HG03025 (cell line): ENCODE measurements around the gene TMEM51.
"Not testable (repeated sequence)": the region's sequence is repeated elsewhere in the genome, so short reads cannot be mapped to it uniquely, and the experiment has no call there.

ENCODE experiments used
- ATAC-seq: cut with Tn5 transposase; IDR thresholded peaks from one replicate; pipeline ENCODE4 v1.9.1; 2021; ENCODE audit warnings: mild to moderate bottlenecking, moderate library complexity; ENCODE audit not compliant: unreplicated experiment, low FRiP score

The TMEM51 gene

DNA sequence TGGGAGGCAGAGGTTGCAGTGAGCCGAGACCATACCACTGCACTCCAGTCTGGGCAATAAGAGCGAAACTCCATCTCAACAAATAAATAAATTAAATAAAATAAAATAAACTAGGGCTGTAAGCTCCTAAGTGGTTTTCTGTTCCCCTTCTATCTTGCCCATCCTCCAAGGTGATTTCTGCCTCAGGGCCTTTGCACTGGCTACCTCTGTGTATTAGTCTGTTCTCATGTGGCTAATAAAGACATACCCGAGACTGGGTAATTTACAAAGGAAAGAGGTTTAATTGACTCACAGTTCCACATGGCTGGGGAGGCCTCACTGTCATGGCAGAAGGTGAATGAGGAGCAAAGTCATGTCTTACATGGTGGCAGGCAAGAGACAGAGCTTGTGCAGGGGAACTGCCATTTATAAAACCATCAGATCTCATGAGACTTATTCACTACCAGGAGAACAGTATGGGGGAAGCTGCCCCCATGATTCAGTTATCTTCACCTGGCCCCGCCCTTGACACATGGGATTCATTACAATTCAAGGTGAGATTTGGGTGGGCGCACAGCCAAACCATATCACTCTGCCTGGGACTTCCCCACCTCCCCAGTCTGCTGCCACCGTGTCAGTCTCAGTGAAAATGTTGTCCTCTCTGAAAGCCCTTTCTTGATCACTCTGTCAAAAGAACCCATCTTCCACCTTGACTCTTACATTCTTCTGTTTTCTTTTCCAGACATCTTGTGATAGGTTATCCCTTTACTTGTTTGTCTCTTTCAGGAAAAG, 22.0 kb downstream of the TMEM51 start:
- ATAC-seq, result not testable (repeated sequence)

DNA sequence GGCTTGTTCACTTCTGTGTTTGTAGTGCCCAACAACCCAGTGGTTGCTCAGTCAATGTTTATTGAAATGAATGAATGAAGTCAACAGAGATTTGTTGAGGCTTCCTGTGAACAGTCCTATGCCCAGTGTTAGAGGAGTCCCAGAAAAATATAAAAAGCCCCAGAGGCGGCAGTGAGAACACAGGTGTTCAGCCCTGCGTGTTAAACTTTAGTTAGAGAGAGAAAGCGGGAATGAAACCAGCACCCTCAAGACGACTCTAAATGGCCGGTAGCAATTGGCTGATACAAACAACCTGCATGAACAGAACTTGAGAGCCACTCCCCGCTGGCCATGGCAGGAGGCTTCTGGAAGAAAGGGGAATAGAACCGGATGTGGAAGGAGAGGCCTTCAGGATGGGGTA, 22.6 kb downstream of the TMEM51 start:
- no peak for ATAC-seq

DNA sequence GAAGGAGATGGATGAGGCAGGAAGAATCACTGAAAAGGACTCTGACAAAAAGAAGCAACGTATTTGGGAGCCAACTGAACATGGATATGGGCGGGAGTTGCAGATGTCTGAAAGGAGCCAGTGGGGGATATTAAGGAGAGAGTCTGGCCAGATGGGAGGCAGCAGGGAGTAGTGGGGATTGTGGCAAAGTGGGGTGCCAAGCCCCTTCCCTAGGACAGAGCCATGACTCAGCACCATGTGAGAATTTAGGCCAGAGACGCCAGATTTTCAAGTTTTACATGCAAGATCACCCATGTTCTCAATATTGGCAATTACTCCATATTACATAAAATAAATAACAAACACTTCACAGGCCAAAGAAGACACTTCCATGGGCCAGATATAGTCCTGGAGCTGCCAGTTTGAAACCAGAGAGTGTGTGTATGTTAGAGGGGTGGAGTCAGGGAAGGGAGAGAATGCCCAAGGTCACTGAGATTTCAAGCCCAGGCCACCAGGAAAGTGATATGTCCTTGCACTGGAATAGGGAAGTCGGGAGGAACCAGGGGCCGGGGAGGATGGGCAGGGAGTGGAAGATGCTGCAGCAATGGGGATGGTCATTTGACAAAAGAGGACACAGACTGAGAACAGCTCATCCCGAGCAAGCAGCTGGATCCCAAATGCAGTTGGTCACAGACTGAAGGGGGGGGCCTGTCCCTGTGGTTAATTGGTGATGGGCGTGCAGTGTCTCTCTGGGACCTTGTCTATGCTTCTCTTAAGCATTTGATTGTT, 23.5 kb downstream of the TMEM51 start:
- no peak for ATAC-seq

DNA sequence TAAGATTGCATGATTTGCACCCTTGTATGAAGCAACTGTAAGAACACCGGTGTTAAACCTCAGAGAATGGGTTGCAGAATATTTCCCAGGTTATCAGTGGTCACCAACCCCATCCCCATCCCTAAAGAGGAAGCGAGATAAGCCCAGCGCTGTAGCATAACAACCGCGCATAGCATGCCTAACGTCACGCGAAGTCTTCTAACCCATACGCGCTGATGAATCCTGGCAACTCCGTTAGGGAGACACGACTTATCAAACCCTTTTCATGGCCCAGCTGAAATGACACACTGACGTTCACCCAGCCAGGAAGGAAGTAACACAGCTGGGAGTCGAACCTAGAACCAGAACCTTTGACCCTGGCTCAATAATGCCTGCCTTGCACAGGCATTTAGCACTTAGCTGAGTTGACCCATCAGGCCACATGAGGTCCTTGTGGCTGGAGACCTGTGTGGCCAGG, 24.2 kb downstream of the TMEM51 start:
- no peak for ATAC-seq

DNA sequence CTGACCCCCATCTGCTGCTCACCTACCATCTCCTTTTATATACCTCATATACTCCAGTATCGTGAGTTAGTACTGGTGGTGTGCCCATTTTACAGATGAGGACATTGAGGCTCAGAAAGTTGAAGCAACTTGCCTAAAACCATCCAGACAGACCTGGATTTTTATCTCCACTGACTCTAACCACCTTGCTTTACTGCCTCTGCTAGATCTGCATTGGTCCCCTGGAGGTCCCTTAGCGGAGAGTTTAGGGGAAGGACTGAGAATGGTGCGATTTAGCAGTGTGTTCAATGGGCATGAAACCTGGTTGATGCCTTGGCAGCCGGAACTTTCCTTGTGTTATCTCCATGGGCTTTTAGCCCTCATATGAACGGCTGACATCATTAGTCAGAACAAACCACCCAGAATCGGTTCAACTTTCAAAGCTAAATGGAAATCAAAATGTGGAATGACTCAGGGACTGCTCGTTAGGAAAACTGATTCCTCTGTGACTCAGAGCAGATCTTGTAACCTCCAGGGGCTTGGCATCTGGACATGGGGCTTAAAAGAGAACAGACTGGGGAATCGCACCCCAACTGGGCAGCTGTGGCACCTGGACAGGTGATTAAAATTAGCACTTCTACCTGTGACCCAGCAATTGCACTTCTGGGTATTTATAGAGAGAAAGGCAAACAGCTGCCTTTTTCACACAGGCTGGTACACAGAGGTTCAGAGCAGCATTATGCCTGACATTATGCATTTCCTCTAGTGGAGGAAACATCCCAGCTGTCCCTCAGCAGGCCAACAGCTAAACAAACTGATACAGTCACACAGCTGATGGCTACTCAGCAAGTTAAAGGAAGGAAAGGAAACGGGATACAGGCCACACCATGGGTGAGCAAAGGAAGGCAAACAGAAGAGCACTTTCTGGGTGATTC, 25.3 kb downstream of the TMEM51 start:
- ATAC-seq, result no peak

DNA sequence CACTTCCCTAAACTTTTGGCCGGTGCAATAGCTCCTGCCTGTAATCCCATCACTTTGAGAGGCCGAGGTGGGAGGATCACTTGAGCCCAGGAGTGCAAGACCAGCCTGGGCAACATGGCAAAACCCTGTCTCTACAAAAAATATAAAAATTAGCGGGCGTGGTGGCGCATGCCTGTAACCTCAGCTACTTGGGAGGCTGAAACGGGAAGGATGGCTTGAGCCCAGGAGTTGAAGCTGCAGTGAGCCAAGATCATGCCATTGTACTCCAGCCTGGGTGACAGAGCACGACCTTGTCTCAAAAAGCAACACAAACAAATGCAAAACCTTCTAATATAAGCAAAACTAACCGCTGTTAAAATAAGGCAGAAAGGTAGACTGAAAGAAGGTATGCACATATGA, 25.9 kb downstream of the TMEM51 start:
- no peak for ATAC-seq

DNA sequence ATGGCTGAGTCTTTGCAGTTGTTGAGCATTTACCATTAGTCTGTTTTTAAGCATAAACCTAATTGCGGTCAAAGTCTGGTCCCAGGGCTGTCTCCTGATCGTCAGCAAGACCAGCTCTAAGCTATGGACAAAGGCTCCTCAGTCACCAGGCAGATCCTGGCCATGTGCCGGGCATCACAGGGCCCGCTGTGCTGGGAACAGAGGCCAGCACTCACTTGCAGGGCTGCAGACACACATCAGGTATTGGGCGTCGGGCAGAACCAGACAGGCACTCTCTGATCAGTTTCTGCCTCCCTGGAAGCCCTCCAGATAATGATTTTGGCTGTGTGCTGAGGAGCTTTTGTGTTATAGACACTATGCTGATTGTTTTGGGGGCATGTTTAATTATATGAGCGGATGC, 26.6 kb downstream of the TMEM51 start:
- no peak for ATAC-seq

DNA sequence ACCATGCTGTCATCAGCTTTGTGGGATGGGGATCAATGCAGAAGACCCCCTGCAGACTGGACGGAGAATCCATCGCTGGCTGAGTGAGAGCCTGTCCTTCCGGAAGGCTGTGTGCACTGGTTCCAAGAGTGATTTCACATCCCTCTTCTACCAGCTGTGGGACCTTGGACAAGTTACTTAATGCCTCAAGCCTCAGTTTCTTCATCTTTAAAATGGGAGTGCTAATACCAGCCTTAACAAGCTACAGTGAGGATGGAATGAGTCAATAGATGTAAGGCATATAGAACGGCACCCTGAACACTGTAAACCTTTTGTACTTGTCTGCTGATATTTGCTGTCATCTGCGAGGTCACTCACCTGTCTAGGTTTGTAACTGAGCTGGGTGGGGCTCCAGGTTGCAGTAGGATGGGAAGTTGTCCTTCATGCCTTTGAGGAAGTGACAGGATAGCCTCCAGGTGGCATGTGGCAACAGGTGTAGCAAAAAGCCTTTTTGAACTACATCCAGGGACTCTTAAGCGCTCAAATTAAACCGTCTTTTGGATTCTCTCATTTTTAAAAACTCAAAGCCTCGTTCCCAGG, 27.5 kb downstream of the TMEM51 start:
- no peak for ATAC-seq

DNA sequence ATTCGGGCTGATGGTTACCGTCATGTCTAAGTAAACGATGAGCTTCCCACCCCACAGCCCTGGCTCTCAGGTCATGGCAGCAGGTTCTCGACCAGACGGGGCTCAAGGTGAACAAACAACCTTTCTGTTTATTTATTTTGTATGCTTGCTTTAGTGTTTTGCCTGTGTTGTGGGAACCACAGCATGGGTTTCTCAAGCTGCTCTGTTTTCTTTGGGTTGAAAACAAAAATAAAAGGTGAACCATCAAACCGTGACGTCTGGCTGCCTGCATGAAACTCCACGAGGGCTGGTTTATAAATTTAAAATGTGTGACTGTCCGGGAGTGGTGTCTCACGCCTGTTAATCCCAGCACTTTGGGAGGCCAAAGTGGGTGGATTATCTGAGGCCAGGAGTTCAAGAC, 28.0 kb downstream of the TMEM51 start:
- ATAC-seq, result no peak

DNA sequence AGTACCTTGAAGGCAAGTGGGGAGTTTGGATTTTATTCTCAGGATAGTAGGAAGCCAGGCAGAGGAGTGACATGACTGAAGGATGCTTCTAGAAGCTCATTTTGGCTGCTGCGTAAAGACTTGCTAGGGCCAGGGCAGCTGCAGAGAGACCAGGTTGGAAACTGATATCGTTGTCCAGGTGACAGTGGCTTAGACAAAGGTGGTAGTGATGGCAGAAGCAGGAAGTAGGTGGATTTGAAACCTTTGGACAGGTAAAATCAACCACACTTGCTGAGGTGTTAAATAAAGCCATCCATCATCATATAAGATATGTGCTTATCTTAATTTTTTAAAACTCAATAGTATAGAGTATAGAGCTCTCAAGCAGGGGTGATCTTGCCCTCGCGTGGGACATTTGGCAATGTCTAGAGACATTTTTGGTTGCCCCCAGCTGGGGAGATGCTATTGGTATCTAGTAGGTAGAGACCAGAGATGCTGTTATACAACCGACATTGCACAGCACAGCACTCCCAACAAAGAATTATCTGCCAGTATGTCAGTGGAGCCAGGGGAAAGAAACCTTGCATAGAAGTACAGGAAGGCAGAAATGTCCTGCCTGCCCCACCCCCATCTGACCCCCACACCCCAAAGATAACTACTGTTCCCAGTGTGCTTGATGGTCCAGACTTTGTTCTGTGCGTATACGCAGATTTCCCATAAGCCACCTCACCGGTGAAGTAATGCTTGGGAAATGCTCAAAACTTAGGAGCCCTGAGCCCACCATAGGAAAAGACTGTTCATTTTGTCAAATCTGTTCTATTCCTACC, 31.1 kb downstream of the TMEM51 start:
- ATAC-seq, result no peak

DNA sequence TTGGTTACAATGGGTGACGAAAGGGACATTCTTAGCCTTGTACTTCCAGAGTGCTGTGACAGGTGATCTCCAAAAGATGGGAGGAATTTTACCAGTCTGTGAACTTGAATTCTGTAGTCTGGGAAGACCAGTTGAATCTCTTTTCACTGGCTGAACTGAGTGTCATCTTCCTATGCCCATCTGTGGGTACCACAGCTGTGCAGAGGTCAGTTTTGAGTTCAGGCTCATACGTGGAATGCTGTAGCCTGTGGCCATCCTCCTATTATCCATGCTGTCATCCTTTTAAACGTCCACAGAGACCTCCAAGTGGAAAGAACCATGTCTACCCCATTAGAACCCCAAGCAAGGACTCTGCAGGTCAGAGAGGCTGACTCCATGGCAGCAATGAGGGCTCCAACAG, 32.1 kb downstream of the TMEM51 start:
- ATAC-seq, result no peak

DNA sequence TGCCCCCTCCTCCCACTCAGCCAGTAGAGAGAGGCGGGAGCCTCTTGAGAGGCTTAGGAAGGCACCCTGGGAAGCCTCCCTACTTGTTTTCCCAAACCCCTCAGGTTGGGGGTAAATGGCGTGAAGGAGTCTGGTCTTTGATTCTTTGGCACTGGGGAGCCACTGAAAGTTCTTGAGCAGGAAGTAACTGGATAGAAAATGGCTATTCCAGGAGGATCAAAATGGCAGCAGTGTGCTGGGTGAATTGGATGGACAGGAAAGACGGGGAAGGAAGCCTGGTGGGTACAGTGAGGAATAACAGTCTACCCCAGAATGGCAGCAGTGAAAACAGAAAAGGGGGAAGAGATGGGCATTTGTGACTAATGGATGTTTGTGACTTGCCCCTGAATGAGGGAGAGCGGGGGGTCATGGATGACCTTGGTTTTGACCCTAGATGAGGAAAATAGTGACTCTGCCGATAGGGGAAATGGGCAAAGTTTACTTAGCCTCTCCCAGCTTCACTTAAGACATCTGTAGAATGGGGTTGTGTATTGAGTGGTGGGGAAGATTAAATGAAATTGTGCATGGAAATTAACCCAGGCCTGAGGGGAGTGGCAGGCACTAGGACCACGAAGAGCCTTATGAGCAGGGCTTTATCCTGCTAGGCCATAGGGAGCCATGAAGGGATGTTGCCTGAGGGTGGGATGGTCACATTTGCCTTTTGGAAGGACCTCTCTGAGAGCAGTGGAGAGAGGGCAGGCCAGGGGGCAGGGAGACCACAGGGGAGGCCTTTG, 32.7 kb downstream of the TMEM51 start:
- no peak for ATAC-seq

DNA sequence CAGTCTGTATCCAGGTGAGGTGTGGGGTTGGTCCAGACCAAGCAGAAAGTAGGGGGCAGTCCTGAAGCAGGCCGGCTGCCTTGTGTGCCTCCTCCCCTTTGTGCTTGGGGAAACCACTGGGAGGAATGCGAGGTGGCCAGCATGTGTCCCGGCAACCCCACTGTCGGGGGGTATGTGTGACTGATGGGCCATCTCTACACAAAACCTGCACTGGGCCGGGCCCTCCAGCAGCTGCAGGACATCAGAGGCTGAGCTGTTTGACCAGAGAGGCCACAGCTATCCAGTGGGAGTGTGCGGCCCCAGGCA, 33.3 kb downstream of the TMEM51 start:
- no peak for ATAC-seq

DNA sequence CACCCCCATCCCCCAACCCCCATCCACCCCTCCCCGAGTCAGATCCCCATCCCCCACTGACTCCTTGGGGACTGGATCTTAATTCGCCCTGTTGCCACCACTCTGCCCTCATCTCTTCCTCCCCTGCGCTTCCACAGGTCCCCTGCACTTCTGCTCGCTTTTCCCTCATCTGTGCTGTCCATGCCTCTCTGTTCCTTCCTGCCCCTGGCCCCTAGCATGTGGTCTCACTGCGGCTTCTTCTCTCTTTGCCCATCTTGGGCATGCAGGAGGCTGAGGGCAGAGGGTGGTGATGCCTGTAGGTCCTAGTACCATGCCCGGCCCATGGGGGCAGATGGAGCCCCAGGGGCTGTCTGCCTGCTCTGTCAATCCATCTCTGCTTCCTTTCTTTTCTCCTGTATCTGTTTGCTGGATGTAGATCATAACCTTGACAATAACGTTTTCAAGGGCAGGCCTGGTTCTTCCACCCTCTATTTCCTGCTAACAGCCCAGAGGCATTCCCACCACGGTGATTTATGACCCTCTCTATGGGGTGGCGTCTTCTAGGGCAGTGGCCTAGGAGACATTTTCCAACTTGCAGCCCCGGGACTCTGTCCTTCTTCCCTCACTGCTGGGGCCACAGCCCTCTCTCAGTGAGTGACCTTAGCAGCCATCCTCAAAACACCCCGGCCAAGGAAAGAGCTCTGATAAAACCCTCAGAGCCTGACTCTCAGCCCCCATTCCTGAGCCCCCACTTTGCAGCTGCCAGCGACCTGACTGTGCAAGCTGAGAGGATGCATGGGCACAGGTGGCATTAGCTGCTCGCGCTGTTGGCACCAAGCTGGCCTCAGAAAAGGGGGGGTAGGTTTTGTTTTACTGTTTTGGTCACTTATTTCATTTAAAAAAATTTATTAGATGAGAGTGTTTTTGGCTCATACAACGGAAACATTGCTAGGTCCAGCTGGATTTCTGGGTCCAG, 33.9 kb downstream of the TMEM51 start:
- ATAC-seq, result no peak

DNA sequence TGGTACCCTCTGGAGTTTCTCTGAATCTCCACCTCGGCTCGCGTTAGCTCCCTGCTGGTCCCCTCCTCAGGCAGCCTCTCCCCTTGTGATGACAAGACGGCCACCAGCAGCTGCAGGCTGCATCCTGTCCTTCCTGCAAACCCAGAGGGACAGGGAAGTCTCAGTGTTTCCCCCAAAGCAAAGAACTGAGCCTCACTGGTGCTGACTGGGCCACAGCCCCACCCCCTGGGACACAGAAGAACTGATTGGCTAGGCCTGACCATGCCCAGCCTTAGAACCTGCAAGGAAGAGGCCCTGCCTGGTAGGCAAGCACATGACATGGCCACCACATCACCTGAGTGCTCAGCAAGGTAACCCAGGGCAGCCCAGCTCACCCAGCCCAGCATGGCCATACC, 34.6 kb downstream of the TMEM51 start:
- ATAC-seq, result no peak

DNA sequence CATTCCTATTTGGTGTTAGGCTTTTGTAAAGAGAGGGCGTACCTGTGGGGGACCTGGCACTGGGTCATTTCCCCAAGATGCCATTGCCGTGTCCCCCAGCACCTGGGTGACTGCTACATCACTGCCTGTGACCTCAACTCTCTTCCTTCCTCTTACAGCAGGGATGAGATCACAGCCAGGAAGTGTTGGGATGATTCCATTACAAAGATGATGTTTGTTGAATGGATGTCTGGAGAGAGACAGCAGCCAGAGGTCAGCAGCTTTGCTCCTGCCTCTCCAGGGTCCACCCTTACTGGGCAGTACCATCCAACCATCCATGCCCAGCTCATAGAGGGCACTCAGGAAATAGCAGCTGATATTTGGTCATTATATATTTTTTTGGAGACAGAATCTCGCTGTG, 35.1 kb downstream of the TMEM51 start:
- ATAC-seq, result no peak

DNA sequence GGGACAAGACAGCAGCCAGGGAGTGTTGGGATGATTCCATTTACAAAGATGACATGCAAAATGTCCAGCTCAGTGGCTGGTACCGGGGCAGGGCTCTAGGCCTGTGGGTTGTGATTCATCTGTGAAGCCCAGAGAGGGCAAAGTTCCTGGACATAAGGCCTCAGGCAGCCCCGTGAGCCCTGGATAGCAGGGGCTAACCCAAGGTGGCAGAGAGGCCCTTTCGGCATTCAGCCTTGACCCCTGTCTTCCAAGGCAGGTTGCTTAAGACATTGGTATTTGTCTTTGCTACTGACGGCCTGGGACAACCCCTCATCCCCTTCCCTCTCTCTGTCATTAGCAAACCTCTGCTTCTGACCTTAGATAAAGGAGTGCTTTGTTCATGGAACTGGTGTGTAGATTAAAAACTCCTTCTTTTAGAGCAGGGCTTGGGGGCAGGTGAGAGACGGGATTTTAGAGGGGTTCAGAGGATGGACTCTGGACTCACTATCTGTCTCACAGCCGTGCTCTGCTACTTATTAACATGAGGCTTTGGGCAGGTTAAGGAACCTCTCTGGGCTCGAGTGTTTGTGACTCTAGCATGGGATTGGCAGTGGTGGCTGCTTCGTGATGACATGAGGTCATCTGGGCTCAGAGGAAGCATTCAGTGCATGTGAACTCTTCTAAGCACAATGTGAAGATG, 36.3 kb downstream of the TMEM51 start:
- no peak for ATAC-seq

DNA sequence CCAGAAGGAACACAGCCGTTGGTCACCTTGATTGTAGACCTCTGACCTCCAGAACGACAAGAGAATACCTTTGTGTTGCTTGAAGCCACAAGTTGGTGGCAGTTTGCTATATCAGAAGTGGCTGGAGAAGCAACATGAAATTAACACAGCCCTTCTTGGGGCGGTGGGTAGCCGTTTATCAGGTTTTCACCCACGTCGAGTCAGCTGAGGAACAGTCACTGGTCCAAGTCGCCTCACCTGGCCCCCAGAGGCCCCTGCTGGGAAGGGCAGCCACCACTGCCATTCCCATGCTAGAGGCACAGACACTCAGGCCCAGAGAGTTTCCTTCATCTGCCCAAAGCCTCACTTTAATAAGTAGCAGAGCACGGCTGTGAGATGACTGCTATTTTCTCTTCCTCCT, 37.7 kb downstream of the TMEM51 start:
- no peak for ATAC-seq
